GM12878 (cell line): ENCODE measurements around the gene LYVE1. TPM values are rescaled to one million over a fixed set of nuclear protein-coding genes. Genes with fewer than 3 reads are reported as not detected.

Source experiments
- ATAC-seq: fragments of 200-7000 bp; cut with Tn5 transposase; 3 replicates; pipeline ENCODE4 v1.9.1; 2020; ENCODE audit warnings: mild to moderate bottlenecking, moderate library complexity
- BruUV-seq: library from RNA; stranded (reverse); fragments of 400-500 nt; replicated peaks from 2 replicates; lab custom pipeline; 2021; lab: Mats Ljungman, UMichigan
- CTCF ChIA-PET: fragments of 300-600 bp; sonication (Branson Sonifier 250); formaldehyde crosslinking; extraction: SDS; loops from one replicate; lab custom pipeline; 2021; ENCODE audit warnings: inconsistent platforms; lab: Yijun Ruan, JAX
- POLR2A ChIA-PET: fragments of 350-600 bp; formaldehyde crosslinking; extraction: SDS; loops from one replicate; lab custom pipeline; 2021; ENCODE audit warnings: inconsistent platforms; lab: Charles Lee
- RAD21 ChIA-PET: fragments of 300-600 bp; sonication (Branson Sonifier 250); formaldehyde crosslinking; loops from one replicate; lab custom pipeline; 2023; ENCODE audit warnings: antibody characterized with exemption; ENCODE audit not compliant: unreplicated experiment; lab: Charles Lee
- SMC1A ChIA-PET: fragments of 300-600 bp; sonication (Branson Sonifier 250); formaldehyde crosslinking; loops from one replicate; lab custom pipeline; 2023; ENCODE audit not compliant: unreplicated experiment, uncharacterized antibody; lab: Charles Lee
- DNase-seq: peaks from one replicate; pipeline ENCODE4 v3.0.0-alpha.2; 2011; ENCODE audit warnings: low read depth, low spot score
- FAIRE-seq: peaks from 3 replicates; lab custom pipeline; 2011; peaks lifted over from hg19 to GRCh38; lab: Jason Lieb, UNC
- H2AFZ ChIP-seq: 2 replicates; pipeline ENCODE4 v1.6.0; 2011; ENCODE audit warnings: low read depth, low read length, control low read depth; ENCODE audit not compliant: control insufficient read depth
- H3K27ac ChIP-seq: 2 replicates; pipeline ENCODE4 v1.5.1; 2011; ENCODE audit warnings: control low read depth; ENCODE audit not compliant: control insufficient read depth, insufficient read depth
- H3K27me3 ChIP-seq, 2 experiments: replicated peaks in 1 of 2; 2 replicates each; pipeline versions ENCODE4 v1.6.0 to v1.6.1; 2011; ENCODE audit warnings: low read length in 1 of 2; ENCODE audit not compliant: control insufficient read depth in 2 of 2, insufficient read depth in 2 of 2
- H3K36me3 ChIP-seq, 2 experiments: 2 replicates each; pipeline ENCODE4 v1.5.1; 2011; ENCODE audit warnings: low read length in 1 of 2; ENCODE audit not compliant: control insufficient read depth in 2 of 2, insufficient read depth in 2 of 2
- H3K4me1 ChIP-seq: 2 replicates; pipeline ENCODE4 v1.6.1; 2011; ENCODE audit warnings: mild to moderate bottlenecking, low read length, moderate library complexity, mixed read lengths; ENCODE audit not compliant: control insufficient read depth, insufficient read depth
- H3K4me2 ChIP-seq: 2 replicates; pipeline ENCODE4 v1.6.0; 2011; ENCODE audit warnings: control low read depth; ENCODE audit not compliant: control insufficient read depth, insufficient read depth
- H3K4me3 ChIP-seq: fragments of 200-600 bp; sonication (generic); 2 replicates; pipeline ENCODE4 v1.5.1; 2016
- H3K79me2 ChIP-seq: 2 replicates; pipeline ENCODE4 v1.6.0; 2011; ENCODE audit warnings: low read length; ENCODE audit not compliant: control insufficient read depth, insufficient read depth
- H3K9ac ChIP-seq: 2 replicates; pipeline ENCODE4 v1.8.0; 2011; ENCODE audit warnings: low read length, control low read depth, mixed read lengths; ENCODE audit not compliant: control insufficient read depth, insufficient read depth
- H3K9me3 ChIP-seq: replicated peaks from 3 replicates; pipeline ENCODE4 v1.5.1; 2011; ENCODE audit warnings: mild to moderate bottlenecking, low read length; ENCODE audit not compliant: control insufficient read depth, insufficient read depth
- H4K20me1 ChIP-seq: 2 replicates; pipeline ENCODE4 v1.6.0; 2011; ENCODE audit not compliant: control insufficient read depth, insufficient read depth
- ATF7 ChIP-seq: fragments of 450-650 bp; IDR thresholded peaks from 2 replicates; pipeline ENCODE4 v1.6.1; 2016; ENCODE audit warnings: low read depth, mild to moderate bottlenecking
- E2F8 ChIP-seq: fragments of 450-650 bp; IDR thresholded peaks from 2 replicates; pipeline ENCODE4 v1.6.1; 2018; ENCODE audit warnings: mild to moderate bottlenecking, low read depth, moderate library complexity; ENCODE audit not compliant: partially characterized antibody
- NBN ChIP-seq: fragments of 450-650 bp; IDR thresholded peaks from 2 replicates; pipeline ENCODE4 v1.6.1; 2016
- NRF1 ChIP-seq: conservative IDR thresholded peaks from 2 replicates; pipeline ENCODE4 v1.6.1; 2011; ENCODE audit warnings: mild to moderate bottlenecking, low read depth, low read length, improper control_type of control experiment
- RELA ChIP-seq: fragments of 450-650 bp; IDR thresholded peaks from 2 replicates; pipeline ENCODE4 v1.8.0; 2014; ENCODE audit warnings: borderline replicate concordance; ENCODE audit not compliant: partially characterized antibody
- SUZ12 ChIP-seq: fragments of 200-600 bp; sonication (generic); IDR thresholded peaks from one replicate; pipeline ENCODE4 v1.6.1; 2018; ENCODE audit warnings: antibody characterized with exemption, mild to moderate bottlenecking; ENCODE audit not compliant: unreplicated experiment
- ZNF687 ChIP-seq: fragments of 450-650 bp; IDR thresholded peaks from 2 replicates; pipeline ENCODE4 v1.6.1; 2017; ENCODE audit warnings: mild to moderate bottlenecking, moderate library complexity
- WGBS: methylation state at CpG from one replicate; pipeline ENCODE4 v1.1.6; 2016; ENCODE audit warnings: low lambda C conversion rate; ENCODE audit not compliant: insufficient replicate concordance, insufficient coverage; ENCODE audit errors: missing lambda C conversion rate; 5-methylcytosine and 5-hydroxymethylcytosine counted together
- in situ Hi-C: fragments of 300-500 bp; cut with MboI; formaldehyde crosslinking; loops from 9 replicates; pipeline ENCODE4 v1.14.3; 2018; ENCODE audit warnings: mixed read lengths
- intact Hi-C: fragments of 100-400 bp; cut with micrococcal nuclease; formaldehyde crosslinking; loops from one replicate; pipeline ENCODE4 v1.14.2; 2022; ENCODE audit not compliant: unreplicated experiment
- polyA plus RNA-seq, 11 experiments: library from polyadenylated mRNA; depleted of rRNA in 4 of 11; unstranded in 6 of 11; stranded (reverse) in 5 of 11; fragments of >200 nt; fragmentation: Nextera tagmentation in 4 of 11; fragmentation: Illumina TruSeq in 1 of 11; extraction: Ambion mirVana in 4 of 11; extraction: Trizol in 1 of 11; gene quantifications; 1 replicate in 1 of 11; 2 replicates in 10 of 11; pipeline versions ENCODE4 v1.2.1 to v1.2.3, GENCODE V29; 2011 to 2016; ENCODE audit warnings: inconsistent platforms in 2 of 11, missing spikeins in 2 of 11, low read depth in 1 of 11
- total RNA-seq, 4 experiments: library from RNA; depleted of rRNA in 3 of 4; stranded (reverse); fragments of >200 nt in 3 of 4; fragmentation: Illumina TruSeq in 1 of 4; extraction: Trizol in 1 of 4; gene quantifications; 2 replicates each; pipeline versions ENCODE4 v1.2.1 to v1.2.3, GENCODE V29; 2013 to 2021

The LYVE1 gene
- total and polyA plus RNA-seq, 10 of the 15 experiments (the other 5 are each of a cell fraction or from before 2014, with no cell fraction given), result 0.15 TPM; not detected in 9

- no peak for DNase-seq
- POLR2A ChIA-PET, result no interaction called here
- RAD21 ChIA-PET, result interaction anchor here (1.4 kb wide), 1 partner anchor 81 kb away, joined by 3 read pairs; no protein-coding TSS in a partner anchor
- no peak for ATAC-seq
- H3K4me1 ChIP-seq, result no peaks in the 10 kb centered on the region
- in situ Hi-C loops (no loop called here), intact Hi-C loops (no loop called here)
- H4K20me1 ChIP-seq, result no peaks in the 10 kb centered on the region
- FAIRE-seq, result no peak
- no peak overlapping the region for H3K4me3 ChIP-seq
- TF ChIP-seq NRF1, result no peak
- TF ChIP-seq SUZ12, result no peak
- no peak for TF ChIP-seq E2F8
- TF ChIP-seq ATF7, result no peak
- TF ChIP-seq NBN, result no peak
- TF ChIP-seq RELA, result no peak
- no peak for TF ChIP-seq ZNF687
- TF ChIP-seq, all 136 proteins: peak for 0
- ChIA-PET CTCF (interaction anchor here (0.6 to 1.0 kb wide), 2 partner anchors 160 to 167 kb away, joined by 3 read pairs; no protein-coding TSS in a partner anchor), SMC1A (no interaction called here)
- H3K4me2 ChIP-seq, result no peak overlapping the region
- H3K9me3 ChIP-seq, result no peaks in the 10 kb centered on the region
- no peak overlapping the region for H2AFZ ChIP-seq
- H3K36me3 ChIP-seq, result no peaks in the 10 kb centered on the region
- peaks cover 0 to 2% of the 10 kb centered on the region in 2 experiments; a peak in 3 of 4 replicates for H3K27me3 ChIP-seq
- no peak overlapping the region for H3K9ac ChIP-seq
- no peak overlapping the region for H3K27ac ChIP-seq
- no TSS peak for BruUV-seq
- H3K79me2 ChIP-seq, result no peaks in the 10 kb centered on the region
- 9% methylated on average over 3 of the region's 3 CpGs for WGBS
These were observed 5.1 kb upstream of the LYVE1 start for GRCh38 chr11:10573556-10573955.
